CD4-positive, alpha-beta T cell treated with Interleukin-2 at 100 ng/mL for 4 hours (primary cell): Measurements from ENCODE around the gene CNTROB.

ENCODE experiments used
- DNase-seq: peaks from one replicate; pipeline ENCODE4 v3.0.0-alpha.2; 2020; ENCODE audit warnings: low spot score

The CNTROB gene

DNA sequence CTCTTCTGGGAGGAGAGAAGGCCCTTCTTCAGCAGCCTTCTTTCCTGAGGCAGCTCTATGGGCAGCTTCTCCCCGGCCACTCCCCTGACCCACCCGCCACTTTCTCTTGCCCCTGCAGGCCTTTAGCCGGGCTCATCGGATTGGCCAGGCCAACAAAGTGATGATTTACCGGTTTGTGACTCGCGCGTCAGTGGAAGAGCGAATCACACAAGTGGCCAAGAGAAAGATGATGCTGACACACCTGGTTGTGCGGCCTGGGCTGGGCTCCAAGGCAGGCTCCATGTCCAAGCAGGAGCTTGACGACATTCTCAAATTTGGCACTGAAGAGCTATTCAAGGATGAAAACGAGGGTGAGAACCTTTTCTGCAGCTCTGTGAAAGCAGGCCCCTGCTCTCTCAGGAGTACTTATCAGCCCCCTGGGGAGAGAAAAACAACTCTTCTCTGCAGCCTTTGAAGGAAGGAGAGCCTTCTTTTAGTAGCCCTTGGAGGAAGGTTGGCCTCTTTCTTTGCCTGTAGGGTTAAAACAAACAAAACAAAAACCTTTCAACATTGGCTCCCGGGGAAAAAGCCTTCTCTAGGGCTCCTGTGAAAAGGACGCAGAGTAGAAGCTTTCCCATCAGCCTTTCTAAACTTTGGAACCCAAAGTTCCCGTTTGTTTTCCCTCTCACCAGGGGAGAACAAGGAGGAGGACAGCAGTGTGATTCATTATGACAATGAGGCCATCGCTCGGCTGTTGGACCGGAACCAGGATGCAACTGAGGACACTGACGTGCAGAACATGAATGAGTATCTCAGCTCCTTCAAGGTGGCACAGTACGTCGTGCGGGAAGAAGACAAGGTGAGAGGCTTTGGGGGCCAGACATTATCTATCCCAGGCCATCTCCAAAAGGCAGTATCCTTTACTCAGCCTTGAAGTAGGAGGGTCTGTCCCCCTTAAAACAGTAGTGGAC lies 28.6 kb upstream of the CNTROB start:
- DNase-seq, result no peak

DNA sequence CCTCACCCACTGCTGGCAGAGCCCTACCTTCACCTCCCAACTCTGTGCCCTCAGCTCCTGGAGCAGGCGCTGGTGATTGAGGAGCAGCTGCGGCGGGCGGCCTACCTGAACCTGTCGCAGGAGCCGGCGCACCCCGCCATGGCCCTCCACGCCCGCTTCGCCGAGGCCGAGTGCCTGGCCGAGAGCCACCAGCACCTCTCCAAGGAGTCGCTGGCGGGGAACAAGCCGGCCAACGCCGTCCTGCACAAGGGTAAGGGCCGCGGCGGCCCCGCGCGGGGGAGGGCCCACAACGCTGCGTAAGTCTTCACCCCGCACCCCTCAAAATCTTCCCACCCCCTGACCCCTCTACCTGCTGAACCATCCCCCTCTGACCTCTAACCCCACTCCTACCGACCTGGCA lies 22.9 kb upstream of the CNTROB start:
- DNase-seq, result no peak

DNA sequence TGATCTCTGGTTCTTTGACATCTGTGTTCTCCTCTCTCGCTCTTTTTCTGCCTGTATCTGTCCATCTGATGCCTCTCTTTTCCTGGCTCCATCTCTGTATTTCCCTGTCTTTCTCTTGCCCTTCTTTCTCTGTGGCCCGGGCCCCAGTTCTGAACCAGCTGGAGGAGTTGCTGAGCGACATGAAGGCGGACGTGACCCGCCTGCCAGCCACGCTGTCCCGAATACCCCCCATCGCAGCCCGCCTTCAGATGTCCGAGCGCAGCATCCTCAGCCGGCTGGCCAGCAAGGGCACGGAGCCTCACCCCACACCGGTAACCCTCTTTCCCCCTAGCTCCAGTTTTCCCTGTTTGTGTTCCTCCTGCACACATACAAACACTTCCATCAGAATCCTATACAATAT lies 21.7 kb upstream of the CNTROB start:
- DNase-seq, result no peak

- no peak for DNase-seq
Observed at GRCh38 chr17:7910711-7911110, 21.3 kb upstream of the CNTROB start.

DNA sequence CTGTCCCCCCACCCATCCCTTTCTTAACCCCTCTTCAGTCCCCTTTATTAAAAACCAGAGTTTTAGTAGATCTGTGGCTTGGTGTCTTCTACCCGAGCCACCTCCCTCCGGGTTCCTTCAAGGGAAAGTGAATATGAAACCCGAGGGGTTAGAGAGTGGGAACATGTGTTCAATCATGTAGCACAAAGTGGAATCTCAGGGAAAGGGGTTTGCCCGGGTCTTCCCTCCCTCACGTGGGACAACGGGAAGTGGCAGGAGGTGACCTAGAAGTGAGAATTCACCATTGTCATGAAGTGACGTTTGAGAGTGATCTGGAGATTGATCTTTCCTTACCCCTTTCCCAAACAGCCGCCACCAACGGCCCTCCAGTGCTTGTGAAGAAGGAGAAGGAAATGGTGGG lies 20.9 kb upstream of the CNTROB start:
- DNase-seq, result no peak

DNA sequence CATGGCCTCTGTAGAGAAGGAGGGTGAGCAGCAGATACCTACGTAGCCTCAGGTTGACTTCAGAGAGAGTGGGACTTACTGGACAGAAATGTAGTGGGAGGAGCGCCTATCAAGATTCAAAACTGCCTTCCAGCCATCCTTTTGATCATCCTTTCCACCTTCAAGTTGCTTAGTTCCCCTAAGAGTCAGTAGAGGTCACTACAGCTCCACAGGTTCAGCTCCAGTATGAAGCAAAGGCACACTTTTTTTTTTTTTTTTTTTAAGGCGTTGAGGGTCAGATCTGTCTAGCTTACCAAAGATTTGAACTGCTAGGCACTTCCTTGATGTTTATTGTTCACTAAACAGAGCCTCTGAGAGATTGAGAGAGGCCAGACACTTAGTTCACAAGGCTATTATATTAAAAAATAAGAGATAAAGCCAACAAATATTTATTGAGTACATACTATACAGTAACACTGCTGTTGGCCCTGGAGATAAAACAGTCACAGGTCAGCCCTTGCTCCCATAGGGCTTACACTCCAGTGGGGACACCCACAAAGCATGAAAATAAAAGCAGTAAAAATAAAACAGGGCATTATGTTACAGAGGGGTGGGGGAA lies 19.0 kb upstream of the CNTROB start:
- DNase-seq, result peak; percentile 81

GRCh38 chr17:7915179-7915610 lies 16.8 kb upstream of the CNTROB start:
- no peak for DNase-seq

DNA sequence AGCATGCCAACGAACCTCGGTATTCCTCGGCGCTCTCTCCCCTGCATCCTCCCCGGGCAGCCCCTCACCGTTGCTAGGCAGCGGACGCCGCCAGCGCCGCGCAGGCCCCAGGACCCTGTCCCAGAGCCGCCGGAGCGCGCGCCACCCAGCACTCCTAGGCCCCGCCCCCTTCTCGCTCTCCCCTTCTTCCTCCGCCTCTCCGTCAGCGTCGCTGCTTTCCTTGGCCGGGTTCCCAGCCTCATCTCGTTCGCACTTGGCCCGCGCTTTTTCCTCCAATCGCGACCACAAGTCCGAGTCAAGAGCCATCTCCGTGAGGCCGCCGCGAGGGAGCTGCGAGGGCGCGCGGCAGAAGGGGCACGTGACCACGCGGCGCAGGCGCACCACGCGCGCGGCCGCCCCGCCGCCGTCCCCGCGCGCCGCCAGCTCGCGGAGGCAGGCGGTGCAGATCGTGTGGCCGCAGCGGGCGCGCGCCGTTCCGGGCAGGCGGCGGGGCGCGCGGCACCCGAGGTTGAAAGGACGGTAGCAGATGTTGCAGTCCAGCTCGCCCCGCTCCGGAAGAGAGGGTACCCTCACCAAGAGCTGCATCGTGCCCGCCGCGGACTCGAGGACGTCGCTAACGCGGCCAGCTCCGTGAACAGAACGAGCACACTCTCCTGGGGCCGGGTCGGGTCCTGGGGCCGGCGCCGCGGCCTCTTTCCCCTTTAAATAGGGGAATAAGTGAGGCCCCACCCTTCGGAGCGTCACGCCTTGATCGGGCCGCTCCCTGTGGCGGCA lies 16.2 kb upstream of the CNTROB start, which contains the start of gene RNF227:
Gene RNF227, minus strand, starts transcription at position 679 of the 774 bp plus-strand sequence. Its CDS starts 94 bp downstream, at position 585.
- DNase-seq, result peak; percentile 85

DNA sequence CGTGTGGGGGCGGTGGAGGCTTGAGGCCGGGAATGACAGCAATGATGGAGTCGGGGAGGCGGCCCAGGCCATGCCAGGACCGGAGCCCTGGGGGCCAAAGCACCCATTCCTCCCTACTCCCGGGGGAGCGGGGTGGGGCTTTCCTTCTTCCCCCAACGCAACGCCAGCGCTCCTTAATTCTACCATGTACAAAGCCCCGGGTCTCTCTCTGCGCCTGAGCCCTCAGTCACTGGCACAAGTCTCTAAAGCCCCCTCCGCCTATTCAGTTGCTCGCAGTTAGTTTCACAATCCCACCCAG lies 15.7 kb upstream of the CNTROB start:
- no peak for DNase-seq

DNA sequence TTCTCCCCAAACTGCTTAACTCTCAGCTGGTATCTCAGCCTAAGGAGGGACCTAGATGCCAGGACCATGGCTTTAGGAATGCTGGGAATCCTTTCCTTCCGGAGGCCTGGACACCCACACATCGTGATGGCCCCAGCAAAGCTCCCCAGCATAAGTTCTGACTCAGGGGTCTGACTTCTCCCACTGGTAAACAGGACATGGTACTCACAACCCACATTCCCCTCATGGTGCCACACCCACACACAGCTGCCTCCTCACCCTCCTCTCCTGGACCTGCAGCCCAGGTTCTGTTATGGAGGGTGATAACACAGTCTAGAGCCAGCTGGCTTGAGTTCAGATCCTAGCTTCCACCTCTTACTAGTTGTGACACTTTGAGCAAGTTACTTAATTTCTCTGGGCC lies 15.2 kb upstream of the CNTROB start:
- DNase-seq, result no peak

DNA sequence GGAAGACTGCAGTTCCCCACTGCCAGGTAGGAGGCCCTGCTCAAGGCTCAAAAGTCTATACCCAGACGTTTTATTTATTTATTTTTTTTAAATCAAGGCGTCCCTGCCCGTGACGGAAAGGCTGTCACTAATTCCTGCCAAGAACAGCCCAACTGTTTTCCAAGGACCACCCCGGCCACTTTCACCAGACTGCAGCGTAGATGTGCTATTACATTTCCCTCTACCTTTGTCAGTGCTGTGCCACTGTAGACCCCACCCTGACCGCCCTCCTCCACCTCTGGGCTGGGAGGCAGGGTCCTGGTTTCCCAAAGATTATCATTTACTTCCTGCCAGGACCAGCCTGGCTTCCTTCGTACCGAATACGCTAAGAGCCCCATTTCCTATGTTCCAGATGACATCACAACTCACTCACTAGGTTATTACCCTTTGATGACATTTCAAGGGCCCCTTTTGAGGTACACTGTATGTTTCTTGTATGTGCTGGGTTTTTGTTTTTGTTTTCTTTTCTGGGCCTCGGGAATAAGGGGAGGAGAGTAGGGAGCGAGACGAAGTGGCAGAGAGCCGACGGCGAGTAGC lies 9.6 kb upstream of the CNTROB start:
- no peak for DNase-seq

- DNase-seq, result peak; percentile 86
Observed at GRCh38 chr17:7922845-7923628, 9.0 kb upstream of the CNTROB start.

DNA sequence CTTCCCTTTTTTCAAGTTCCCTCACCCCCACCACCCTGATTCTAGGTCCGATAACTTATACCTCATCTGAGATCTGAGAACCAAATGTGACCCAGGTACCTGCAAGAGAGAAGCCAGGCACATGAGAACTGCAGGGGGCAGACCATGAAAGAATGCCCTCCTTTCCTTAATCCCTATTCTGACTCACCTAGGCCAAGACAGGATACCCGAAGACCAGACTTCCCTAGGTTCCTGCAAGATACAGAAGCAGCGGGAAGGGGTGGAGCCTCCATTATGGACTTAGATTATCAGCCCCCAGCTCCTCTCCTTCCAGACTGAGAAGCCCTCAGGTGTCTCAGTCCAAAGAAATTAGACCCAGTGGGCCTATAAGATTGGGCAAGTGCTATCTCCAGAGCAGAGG lies 4.4 kb upstream of the CNTROB start:
- no peak for DNase-seq

- peak; percentile 55 for DNase-seq
Observed at GRCh38 chr17:7929158-7930023, 2.6 kb upstream of the CNTROB start, which contains the start of gene KCNAB3. KCNAB3 (minus strand) TSS chr17:7929856; CDS start chr17:7929435, 421 bp downstream.

- no peak for DNase-seq
Observed at GRCh38 chr17:7930841-7931631, 970 bp upstream of the CNTROB start.

GRCh38 chr17:7932483-7932891 lies 481 bp downstream of the CNTROB start:
- peak; percentile 10 for DNase-seq

DNA sequence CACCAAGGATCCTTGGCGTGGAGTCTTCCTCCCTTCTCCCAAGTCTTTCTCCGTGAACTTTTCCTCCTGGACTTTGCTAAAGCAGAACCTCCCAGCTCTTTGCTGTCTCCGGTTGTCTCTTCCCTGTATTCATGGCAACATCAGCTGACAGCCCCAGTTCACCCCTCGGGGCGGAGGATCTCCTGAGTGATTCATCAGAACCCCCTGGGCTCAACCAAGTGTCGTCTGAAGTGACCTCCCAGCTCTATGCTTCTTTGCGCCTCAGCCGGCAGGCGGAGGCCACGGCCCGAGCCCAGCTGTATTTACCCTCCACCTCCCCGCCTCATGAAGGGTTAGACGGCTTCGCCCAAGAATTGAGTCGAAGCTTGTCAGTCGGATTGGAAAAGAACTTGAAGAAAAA lies 943 bp downstream of the CNTROB start:
- peak; percentile 28 for DNase-seq

GRCh38 chr17:7935859-7936258 lies 3.9 kb downstream of the CNTROB start:
- no peak for DNase-seq

GRCh38 chr17:7940034-7940433 lies 8.0 kb downstream of the CNTROB start:
- DNase-seq, result no peak

DNA sequence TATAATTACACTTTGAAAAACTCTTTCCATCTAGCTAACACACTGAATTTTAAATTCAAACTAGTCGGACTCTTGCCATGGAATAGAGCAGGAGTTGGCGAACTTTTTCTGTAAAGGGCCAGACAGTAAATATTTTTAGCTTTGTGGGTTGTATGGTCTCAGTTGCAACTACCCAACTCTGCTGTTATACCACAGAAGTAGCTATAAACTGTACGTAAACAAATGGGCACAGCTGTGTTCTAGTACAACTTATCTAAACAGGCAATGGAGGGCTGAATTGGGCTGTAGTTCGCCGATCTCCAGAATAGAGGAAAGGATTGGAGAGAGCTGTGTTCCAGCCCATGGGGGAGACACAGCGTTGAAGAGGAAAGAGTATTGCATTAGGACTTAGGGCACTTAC lies 8.7 kb downstream of the CNTROB start:
- no peak for DNase-seq
